GM10847 (cell line): ENCODE measurements around the gene TBCA.

Experiments
- POLR2A ChIP-seq: IDR thresholded peaks from 2 replicates; pipeline ENCODE4 v1.6.1; 2011; ENCODE audit not compliant: insufficient read length; ENCODE audit errors: extremely low read depth

TBCA gene

DNA sequence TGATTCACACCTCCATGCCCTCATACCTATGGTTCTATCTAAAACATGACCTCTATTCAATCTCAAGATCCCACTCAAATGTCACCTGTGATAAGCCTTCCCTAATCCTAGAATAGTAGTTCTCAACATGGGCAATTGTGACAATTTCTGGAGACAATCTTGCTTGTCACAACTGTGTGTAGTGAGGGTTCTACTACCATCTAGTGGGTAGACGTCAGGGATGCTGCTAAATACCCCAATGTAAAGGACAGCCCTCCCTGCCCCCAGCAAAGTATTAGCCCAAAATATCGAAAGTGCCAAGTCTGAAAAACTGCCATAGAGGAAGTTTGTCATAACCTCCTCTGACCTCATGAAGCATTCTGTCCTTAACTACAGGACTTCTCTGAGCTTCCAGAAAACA lies 32.0 kb downstream of the TBCA start:
- no peak for TF ChIP-seq POLR2A

DNA sequence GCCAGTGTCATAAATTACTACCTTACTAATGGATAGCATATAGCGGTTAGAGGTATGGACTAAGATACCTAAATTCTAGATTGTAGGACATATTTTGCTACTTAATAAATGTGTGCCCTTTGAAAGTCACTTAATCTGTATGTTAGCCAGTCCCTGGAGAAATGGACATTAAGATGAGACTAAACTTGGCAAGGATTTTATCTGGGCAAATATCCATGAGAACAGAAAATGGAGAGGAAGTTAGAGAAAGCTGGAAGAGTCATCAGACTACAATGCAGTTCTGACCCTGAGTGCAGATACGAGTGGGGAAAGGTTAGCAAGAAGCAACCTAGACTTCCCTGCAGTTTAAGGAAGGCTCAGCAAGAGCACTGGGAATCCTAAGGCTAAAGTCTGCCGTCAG lies 33.0 kb downstream of the TBCA start:
- TF ChIP-seq POLR2A = no peak

- TF ChIP-seq POLR2A = no peak
Measured at GRCh38 chr5:77741608-77742007, 34.5 kb downstream of the TBCA start.

- no peak for TF ChIP-seq POLR2A
Measured at GRCh38 chr5:77734885-77735284, 41.3 kb downstream of the TBCA start.

- TF ChIP-seq POLR2A = no peak
Measured at GRCh38 chr5:77733130-77733529, 43.0 kb downstream of the TBCA start.

GRCh38 chr5:77727190-77727589 lies 48.9 kb downstream of the TBCA start:
- TF ChIP-seq POLR2A = no peak

DNA sequence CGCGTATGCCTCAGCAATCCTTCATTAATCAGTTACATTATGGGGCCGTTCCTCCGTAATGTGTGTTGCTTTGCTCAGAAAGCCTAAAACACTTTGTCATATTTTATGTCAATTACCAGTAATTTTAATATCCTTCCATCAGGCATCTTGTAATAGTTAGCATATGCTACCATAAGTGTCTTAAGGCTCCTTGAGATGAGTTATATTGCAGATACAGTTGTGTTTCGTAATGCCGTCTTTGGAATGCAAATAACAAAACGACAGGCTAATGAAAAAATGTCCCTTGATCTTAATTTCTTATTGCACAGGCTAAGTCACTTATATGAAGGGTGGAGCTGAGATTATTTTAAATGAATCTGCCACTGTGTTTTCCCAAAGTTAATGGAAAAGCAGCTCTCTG lies 50.5 kb downstream of the TBCA start:
- no peak for TF ChIP-seq POLR2A

DNA sequence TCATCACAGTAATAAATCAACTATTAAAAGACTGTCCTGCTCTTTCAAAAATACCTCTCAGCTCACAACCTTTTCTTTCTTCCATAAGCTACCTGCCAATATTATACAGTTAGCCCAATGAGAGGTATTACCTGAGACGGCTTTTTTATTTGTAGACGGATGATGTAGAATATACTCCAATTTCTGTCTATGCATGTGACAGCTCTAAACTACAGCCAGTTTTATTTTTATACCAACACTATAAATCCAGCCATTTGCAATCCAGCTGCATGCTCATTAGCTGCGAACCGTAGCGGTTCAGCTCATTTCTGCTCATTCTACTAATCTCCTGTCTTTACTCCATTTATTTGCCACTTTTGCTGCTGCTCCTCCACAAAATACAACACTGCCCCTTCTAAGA lies 51.2 kb downstream of the TBCA start:
- no peak for TF ChIP-seq POLR2A

DNA sequence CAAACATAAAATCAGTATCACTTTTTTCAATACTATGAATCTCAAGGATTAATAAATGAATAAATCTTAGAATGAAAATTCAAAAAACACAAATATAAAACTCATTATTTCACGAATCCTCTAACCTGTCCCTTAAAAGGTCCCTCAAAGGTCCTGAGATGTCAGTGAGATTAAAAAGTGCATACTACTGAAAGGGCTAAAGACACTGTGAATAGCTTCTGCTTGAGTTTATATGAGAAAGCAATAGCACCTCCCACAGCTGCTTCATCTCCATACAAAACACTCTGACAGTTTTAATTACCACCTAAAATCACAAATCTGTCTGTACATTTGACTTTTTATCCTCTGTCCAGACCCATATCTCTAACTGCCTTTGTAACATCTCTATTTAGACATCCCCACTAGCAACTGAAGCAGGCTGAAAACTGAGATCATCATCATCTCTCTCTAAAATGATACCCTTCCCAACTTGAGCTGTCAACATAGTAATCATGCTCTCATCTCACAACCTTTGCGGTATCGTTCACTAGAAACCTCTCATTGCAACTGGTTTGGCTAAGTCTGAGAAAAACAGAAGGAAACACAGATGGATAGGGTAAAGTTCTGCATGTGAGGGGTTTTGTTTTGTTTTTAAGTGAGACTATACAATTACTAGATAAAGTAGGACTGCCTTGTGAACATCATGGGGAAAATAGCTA lies 56.3 kb downstream of the TBCA start:
- TF ChIP-seq POLR2A = no peak

DNA sequence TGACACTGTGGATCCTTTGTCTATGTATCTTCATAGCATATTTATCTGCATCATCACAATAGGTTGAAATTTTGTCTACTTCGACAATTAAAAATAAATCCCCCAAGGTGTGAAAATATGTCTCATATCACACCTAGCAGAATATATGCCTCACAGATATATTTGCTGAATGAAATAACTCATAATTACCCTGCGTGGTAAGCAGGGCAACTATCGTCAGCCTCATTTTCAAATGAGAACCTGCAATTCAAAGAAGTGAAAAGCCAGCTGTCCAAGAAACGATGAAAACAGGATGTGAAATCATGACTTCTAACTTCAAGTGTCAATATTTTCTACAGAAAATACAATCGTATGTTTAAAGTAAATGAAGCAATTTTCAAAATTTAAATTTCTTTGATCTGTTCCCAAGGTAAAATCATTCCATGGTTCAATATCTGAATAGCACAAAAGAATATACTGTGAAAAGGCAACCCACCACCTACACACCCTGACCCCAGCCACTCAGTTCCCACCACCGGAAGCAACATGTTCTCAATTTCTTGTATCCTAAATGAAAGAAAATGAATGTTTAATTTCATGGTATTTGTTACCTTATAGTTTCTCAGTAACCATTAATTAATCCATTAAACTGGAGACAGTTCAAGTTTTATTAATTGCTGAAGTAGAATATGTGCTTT lies 57.1 kb downstream of the TBCA start:
- no peak for TF ChIP-seq POLR2A

DNA sequence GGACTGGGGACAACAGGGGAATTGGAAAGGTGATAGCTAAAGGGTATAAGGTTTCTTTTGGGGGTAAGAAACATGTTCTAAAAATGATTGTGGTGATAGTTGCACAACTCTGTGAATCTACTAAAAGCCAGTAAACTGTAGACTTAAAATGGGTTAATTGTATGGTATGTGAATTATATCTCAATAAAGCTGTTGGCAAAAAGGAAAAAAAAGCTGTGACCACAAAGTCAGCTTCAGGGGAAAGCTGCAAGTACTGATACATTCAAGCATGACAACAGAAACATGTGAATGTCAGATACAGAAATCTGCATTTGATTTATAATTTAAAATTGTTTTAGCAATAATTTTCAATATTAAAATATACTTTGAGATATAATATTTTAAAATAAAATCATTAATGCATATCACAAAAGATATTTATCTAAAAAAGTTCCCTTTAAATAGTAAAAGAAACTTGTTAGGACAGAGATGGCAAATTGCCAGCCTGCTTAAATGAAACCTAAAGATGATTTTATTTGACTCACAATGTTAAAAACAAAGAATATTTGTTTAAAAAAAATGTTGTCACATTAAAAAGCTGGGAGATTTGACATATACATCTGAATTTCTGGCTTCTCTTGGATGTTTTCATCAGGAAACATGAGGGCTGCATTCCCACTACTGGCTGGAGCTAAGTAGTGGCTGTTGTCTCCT lies 66.0 kb downstream of the TBCA start:
- TF ChIP-seq POLR2A = no peak

DNA sequence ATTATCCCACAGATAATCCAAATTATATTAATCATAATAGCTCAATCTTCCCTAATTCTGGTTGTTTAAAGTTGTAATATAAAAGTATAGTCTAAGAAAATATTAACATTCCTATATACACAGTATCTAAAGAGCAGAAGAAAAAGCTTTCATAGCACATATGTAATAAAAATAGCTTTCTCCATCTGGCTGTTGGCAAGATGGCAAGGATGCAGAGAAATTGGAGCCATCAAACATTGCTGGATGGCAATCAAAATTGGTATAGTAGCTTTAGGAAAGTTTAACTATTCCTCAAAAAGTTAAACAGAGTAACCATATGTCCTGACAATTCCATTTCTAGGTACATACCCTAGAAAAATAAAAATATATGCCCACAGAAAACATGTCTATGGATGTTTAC lies 66.8 kb downstream of the TBCA start:
- no peak for TF ChIP-seq POLR2A

DNA sequence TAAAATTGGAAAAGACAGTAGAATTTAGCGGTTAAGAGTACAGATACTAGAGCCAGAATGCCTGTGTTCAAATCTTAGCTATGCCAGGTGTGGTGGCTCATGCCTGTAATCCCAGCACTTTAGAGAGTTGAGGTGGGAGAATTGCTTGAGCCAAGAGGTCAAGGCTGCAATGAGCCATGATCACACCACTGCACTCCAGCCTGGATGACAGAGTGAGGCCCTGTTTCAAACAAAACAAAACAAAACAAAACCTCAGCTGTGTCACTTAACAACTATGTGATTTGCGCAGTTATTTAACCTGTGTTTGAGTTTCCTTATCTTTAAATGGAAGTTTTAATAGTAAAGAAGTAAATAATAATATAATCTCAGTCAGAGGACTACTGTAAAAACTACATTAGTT lies 68.3 kb downstream of the TBCA start:
- no peak for TF ChIP-seq POLR2A

DNA sequence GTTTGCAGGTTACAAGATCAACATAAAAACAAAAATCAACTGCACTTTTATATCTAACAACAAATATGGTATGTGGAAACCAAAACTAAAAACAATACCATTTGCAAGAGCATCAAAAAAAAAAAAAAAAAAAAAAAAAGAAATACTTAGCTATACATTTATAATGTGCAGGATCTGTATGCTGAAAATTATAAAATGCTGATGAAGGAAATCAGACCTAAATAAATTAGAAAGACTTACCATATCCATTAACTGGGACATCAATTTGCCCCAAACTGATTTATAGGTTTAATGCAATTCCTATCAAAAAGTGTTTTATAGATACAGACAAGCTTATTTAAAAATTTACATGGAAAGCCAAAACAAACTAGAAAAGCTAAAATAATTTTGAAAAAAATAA lies 77.2 kb downstream of the TBCA start:
- TF ChIP-seq POLR2A = no peak

GRCh38 chr5:77697692-77698091 lies 78.4 kb downstream of the TBCA start:
- no peak for TF ChIP-seq POLR2A

- no peak for TF ChIP-seq POLR2A
Measured at GRCh38 chr5:77696120-77696519, 80.0 kb downstream of the TBCA start.
